AML-193 (cell line): ENCODE data around the gene MEG3.
"Not testable (repeated sequence)": the region's sequence is repeated elsewhere in the genome, so short reads cannot be mapped to it uniquely, and the experiment has no call there.

Experiments
- DNase-seq, 2 experiments: peaks; one replicate each; lab custom pipeline; 2025; lab: John Stamatoyannopoulos, UW

The MEG3 gene

DNA sequence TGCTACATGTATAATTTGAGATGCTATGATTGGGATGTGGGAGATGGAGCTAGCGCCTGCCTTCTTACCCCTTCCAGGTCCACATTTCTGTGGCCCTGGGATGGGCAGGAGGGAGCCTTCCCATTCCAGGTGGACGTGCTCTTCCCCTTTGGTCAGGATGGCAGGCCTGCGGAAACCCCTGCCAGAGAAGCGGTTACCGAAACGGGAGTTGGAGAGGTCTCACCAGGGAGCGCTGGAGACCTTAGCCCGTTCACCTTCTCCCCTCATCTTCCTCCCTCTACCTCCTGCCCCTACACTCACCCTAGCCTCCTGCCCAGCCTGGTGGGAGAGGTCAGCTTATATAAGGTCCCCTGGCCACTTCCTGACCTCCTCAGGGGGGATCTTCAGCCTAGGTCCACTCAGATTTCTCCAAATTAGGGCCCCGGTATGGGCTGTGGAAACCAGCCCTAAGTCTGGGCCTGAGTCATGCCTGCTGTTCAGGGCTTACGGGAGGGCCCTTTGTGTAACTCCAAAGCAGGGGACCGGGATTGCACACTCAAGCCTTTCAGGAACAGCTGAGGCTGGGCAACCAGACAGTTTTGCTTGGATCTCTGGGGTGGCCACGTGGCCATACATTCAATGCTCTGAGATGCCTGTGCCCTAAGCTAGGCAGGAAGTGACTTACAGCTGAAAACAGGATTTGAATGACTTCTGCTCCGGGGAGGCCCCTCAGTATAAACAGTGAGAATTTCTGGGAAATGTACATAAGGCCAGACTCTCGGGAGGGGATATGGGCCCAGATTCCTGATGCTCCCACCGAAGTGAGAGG, 10.2 kb upstream of the MEG3 start:
- DNase-seq, result no peak

DNA sequence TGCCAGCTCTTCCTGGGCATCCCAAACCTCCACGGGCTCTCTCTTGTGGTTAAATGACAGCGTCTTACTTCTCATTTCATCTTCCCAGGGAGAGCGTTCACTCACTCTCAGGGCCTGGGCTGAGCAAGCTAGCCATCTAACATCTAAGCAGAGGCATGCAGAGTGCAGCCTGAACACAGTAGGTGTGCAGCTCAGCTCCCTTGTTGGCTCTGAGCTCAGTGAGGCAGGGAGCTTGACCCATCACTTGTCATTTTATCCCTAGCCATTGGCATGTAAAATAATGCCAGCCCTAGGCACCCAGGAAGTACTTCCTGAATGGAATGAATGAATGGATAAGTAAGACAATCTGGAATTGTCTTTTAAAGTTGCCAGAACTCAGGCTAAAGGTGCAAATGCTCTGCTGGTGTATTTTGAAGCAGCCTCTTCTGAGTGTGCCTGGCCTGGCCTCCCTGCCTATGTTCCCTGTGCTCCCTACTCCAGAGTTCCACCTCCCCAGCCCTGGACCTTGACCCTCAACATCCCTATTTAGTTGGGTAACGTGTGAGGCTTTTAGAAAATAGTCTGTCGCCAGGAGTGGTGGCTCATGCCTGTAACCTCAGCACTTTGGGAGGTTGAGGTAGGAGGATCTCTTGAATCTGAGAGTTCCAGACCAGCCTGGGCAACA, 9.5 kb upstream of the MEG3 start:
- no peak for DNase-seq

DNA sequence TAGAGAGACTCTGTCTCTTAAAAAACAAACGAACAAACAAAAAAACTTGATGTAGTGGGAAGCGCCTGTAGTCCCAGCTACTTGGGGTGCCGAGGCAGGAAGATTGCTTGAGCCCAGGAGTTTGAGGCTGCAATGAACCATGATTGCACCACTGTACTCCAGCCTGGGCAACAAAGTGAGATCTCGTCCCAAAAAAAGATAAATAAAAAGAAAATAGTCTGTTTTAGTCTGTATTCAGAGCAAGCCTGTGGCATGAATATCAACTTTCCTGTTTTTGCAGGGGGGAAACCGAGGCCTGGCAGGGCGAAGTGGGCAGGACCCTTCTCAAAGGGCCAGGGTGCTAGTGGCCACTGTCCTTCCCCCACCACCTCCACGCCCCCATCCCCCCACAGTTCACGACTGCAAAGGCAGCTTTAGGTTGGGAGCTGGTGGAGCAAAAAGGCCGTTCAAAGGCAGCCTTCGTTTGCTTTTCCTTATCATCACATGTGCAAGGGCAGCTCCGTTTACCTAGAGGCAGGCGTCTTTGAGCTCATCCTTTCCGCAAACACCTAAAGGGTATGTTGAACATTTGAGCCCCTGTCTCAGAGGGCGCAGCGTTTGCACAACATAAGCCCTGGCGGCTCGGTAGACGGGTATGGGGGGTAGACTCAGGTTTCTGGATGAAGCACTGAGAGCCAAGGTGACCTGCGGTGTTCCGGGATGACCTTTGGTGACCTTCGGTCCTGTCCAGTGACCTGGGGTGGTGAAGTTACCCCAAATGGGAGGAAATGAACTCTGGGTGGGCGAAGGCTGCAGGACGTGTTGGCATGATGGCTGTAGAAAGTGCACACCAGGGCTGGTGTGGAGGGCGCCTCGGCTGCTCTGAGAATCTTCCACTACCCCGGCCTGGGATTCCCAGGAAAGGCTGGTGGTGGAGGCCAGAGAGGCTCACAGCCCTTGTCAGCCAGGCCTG, 8.7 kb upstream of the MEG3 start:
- no peak for DNase-seq

DNA sequence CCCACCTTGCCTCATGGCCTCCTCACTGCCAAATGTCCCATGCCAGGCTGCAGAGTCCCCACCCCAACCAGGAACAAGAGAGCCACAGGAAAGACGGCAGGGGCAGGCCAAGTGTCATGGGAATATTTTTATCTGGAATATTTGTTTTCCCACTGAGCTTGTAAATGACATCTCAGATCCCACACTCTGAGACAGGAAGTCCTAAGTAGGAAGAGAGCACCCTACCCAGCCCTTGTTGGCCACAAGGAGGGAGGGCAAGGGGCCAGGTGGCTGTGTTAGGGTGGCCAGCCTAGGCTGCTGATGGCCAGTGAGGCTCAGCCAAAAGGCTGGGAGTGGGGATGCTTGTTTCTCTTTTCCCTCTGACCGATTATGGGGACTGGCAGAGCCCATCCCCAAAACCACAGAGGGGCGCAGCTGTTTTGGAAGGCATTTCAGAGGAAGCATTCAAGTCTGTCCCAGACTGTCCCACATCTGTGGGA, 7.7 kb upstream of the MEG3 start:
- no peak for DNase-seq

DNA sequence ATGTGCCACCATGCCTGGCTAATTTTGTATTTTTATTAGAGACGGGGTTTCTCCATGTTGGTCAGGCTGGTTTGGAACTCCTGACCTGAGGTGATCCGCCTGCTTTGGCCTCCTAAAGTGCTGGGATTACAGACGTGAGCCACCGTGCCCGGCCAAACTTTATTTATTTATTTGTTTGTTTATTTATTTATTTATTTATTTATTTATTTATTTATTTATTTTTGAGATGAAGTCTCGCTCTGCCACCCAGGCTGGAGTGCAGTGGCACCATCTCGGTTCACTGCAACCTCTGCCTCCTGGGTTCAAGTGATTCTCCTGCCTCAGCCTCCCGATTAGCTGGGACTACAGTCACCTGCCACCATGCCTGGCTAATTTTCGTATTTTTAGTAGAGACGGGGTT, 7.0 kb upstream of the MEG3 start:
- not testable (repeated sequence) for DNase-seq

DNA sequence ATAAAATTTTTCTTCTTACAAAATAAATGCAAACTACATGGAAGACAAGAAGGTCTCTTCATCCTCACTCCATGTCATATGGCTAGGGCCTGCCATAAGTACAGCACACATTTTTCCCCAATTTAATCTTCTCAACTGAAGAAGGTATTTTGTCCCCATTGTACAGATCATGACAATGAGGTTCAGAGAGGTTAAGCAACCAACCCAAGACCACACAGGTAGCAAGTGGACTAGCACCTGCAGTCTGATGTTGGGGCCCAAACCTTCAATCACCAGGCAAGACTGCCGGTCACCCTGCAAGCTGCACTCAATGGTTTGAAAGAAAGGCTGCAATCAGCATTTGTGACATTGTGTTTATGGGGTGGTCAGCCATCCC, 6.5 kb upstream of the MEG3 start:
- no peak for DNase-seq

DNA sequence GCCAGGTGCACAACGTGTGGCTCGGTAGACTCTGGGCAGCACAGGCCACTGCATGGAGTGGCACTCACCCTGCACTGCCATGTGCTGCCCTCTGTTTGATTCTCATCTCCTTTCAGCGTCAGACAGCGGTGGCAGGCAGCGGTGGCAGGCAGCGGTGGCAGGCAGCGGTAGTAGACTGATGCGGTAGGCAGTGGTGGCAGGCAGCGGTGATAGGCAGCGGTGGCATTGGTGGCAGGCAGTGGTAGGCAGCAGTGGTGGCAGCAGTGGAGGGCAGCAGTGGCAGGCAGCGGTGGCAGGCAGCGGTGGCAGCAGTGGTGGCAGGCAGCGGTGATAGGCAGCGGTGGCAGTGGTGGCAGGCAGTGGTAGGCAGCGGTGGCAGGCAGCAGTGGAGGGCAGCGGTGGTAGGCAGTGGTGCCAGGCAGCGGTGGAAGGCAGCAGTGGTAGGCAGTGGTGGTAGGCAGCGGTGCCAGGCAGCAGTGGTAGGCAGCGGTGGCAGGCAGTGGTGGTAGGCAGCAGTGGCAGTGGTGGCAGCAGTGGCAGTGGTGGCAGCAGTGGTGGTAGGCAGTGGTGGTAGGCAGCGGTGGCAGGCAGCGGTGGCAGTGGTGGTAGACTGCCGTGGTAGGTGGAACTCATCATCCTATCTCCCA, 6.0 kb upstream of the MEG3 start:
- no peak for DNase-seq

DNA sequence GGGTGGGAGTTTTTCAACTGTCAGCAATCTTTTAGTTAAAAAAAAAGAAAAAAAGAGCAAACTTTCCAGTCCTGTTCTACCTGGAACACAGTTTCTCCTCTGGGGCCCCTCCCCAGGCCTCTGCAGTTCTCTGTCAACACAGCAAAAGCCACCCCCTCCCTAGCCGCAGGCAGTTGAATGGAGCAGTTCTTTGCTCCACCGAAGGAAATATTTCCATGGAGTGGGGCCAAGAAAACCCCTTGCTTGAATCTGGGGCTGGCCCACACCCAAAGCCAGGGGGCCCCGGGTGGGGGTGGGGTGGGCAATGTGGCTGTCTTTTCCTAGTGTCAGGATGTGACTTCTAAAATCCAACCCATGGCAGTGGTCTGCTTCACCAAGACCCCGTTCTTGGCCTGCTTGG, 5.0 kb upstream of the MEG3 start:
- DNase-seq, result no peak

DNA sequence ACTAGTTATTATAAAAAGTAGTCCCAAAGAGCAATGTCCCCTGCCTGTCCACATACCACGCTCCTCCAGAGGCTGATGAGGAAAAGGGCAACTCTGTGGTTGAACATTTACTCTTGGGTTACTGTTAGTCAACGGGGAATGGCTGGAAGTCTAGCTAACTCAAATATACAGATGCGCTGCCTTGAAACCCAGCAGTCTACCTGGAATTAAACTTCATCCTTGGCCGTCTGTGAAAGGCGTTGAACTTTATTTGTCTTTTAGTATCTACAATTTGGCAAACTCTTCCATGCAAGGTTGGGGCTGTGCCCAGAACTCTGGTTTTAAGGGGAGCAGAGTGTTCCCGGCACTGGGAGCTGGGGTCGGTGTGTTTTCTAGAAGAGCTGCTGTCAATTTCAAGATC, 3.9 kb upstream of the MEG3 start:
- no peak for DNase-seq

DNA sequence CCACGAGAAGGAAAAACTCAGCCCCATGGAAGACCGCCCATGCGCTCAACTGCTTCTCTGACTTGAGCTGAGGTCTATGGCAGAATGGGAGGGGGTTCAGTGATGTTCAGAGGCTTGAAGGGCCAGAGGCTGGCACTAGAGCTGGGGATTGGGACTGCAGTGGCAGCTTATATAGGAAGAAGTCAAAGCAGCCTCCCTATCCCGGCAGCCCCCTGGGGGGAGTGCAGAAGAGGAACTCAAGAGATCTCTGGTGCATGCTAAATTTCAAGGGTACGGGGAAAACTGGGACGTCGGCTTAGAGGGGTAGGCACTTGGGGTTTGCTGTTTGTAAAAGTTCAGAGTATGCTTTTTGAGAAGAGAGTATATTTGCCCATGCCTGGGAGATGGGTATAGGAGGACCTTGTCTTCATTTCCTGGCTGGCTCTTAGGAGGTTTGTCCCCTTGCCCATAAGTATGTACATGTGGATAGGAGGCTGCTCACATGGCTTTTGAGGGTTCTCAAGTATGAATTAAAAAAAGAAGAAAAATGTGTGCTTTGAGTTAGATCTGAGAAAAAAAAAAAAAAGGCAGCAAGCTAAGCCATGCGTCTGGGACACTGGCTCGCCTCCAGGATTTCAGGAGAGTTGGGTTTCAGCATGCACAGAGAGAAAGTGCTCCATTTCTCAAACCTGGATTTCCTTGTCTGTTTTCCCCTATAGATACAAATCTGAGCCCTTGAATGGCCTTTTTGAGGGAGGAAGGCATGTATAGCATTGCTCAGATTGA, 3.2 kb upstream of the MEG3 start:
- DNase-seq, result no peak

DNA sequence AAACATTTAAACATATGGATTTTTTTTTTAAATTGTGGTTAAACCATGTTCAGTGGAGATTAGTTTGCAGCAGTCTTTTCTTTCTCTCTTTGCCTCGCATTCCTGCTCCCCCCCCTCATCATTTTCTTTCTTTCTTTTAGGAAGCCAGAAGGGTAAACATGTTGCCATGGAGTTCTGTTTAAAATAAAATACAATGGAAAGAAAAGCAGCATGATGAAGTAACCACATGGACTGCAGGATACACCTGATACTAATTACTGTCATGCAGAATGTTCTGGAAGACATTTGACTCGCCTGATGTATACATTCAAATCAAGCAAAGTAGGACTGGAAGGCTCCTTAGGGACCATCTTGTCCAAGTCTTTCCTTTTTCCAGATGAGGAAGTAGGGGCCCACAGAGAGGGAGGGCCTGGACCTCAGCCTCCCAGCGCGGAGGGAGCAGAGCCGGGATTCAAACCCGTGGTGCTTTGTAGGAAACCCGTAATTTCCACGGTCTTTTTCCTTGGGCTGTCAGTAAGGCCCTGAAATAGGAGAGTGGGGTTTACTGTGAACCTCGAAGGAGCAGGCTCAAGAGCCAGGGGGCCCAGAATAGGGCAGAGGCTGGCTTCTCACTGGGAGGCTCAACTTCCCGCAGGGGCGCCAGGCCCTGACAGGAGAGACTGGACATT, 2.4 kb upstream of the MEG3 start:
- no peak for DNase-seq

DNA sequence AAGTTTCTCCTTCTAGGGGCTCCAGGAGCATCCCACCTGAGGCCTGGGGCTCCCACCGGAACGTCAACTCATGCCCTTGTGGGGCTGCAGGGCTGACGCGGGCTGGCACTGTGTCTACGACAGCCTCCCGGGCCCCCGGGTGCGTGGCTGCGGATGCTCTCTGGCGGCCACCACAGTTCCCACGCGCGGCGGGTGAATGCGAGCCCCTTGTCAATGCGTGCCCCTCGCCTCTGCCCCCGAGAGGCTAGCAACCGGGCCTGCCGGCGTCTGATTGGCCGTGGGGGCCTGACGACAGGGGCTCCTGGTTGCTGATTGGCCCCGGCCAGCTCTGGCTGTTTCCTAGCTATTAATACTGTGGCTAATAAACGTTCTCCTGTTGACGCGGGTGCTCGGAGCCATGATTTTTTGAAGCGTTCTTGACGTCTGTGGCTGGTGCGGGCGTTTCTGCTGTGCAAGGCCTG, 1.8 kb upstream of the MEG3 start:
- DNase-seq, result no peak

DNA sequence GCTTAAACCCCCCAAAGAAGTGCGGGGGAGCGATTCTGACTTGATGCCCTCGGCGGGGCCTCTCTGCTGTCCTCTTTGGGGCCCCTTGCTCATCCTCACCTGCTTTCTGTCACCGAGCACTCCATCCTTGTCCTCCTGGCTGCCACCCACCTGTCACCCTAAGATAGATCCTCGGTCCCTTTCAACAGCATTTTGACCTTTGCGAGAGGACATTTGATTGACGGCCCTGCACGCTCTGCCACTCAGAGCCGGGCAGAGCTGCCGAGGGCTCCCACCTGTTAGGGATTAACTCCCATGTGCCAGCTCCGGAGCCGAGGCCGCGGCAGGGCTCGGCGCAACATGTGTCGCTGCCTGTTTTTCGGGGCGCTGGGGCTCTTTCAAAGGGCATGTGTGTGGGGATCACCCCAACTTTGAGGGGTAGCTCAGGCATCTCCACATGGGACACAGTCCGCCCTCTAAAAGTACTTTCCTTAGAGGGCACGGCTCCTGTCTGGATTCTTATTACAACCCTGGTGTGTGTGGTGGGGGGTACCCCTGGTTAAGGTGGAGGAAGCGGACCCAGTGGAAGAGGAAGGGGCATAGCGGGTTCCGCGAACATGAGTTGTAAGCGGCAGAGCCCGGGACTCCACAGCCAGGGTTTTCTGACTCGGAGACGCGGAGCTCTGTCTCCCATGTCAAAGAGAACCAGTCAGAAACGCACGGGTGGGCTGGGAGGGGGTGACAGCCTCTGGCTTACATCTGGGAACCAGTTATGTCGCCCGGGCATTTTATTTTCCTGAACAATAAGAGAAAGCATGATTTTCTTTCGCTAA, 811 bp upstream of the MEG3 start:
- no peak for DNase-seq

DNA sequence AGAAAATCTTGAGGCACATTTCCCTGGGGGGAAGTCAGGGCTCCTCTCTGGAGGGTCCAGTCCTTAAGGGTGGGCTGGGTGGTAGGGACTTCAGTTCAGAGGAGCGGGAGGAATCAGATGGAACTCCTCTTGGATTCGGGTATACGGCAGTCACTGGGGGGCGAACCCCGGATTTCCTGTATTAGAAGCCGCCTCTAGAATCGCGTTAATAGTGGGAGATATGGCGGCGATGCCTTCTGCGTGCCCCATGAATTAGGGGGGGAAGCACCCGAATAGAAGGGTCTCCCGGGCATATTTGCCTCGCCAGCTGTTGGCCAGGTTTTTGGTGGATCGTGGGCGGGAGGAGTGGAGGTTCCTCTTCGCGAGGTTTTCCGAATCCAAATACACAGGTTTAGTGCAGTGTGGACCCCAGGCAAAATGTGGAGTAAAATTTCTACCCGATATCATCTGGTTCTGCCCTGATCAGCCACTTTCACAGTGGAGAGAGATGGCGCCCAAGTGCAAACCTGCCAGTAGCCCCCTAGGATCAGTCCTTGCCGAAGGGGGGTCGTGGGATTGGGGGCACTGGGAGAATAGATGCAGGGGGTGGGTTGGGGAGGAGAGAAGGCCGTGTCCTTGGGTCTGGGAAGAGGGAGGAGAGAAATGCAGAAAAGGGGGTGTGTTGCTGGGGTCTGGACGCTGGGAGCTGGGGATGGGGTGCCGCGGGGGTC, 628 bp downstream of the MEG3 start:
- DNase-seq, result no peak

DNA sequence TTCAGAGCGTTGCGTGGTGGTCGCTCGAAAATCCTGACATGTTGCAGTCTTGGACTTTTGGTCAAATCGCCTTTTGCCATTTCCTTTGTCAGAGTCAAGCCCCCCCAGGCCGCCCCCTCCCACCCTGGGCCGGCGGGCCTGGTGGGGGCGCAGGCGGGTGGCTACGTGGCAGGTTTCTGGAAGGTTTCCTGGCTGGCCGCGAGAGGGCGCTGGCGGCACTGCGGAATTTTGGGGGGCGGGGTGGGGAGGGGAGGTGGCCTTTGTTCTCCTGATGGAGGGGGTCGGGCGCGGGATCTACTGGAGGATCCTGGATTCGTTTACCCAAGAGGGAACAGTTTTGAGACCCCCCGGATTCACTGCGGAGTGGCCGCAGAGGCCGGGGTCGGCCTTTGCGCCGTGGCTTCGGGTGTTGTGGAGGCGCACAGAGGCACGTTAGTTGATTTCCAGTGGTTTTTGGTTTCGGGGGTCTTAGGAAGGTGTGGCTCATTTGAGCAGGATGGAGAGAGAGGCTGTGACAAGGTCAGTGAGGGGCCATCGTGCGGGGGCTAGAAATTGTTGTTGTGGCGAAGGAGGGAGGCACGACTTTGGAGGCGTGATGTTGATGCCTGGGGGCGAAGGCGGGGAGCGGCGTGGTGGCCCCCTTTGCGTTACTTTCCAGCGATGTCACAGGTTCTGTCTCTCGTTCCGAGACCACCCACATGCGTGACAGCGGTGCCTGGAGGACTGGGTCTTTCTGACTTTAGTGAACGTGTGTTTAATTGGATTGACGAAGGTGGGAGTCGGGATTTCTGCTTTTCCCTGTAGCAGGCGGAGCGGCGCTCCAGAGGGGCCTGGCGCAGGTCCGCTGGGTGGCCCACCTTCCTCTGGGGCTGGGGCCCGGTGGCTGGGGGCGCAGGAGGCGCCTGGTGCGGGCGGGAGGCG, 1.4 kb downstream of the MEG3 start:
- DNase-seq, result no peak

DNA sequence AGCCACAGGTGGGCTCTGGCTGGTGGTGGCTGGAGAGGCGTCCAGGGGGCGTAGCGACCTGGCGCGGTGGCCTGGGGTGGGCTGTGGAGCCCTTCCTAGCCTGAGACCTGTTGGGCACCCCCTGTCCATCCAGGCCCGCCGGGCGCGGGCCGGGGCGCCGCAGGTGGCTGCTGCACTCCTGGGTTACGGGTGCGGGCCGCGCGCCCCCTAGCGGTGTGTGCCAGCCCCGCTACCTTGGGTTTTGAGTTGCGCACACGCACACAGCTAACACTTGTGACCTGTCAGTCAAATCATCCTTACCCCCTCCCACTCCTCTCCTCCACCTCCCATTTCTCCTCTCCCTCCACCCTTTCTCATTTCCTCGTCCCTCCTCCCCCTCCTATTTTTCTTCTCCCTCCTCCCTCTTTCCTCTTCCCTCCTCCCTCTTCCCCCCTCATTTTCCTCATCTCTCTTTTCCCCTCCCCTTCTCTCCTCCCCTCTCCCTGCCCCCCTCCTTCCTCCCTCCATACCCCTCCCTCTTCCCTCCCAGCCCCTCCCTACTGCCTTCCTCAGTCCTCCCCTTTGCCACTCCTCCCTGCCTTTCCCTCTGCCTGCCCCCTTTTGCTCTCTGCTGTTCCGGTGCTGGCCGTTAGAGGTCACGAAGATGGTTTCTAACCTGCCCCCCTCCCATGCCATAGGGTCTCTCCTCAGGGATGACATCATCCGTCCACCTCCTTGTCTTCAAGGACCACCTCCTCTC, 2.3 kb downstream of the MEG3 start:
- no peak for DNase-seq

DNA sequence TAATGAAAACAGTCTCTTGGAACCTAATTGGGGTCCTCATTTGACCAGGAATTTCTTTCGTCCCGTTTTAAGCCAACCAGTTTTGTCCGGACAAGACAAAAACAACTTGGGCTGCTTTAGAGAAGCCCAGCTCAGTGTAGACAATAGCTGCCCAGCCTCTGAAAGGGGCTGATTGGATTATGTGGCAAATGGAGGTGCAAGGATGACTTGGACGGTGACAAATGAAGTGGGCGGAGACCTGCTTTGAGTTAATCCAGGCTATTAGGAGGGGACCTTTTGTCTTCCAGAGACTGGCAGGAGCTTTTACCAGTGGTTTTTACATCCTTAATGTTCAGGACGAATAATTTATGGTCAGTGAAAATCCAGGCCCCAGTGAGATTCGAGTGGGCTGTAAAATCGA, 4.8 kb downstream of the MEG3 start:
- DNase-seq, result no peak
